Activated gamma-delta T cell treated with anti-CD3 and anti-CD28 coated beads, Interleukin-2, amount 50 U/mL, for 16 hours (primary cell): ENCODE results near the gene HMCN2.

Experiments used
- DNase-seq: peaks from one replicate; pipeline ENCODE4 v3.0.0-alpha.2; 2020; ENCODE audit warnings: low read depth

HMCN2 gene

GRCh38 chr9:130290291-130291181, 25.0 kb downstream of the HMCN2 start:
- no peak for DNase-seq

- DNase-seq, result no peak
These were observed 25.9 kb downstream of the HMCN2 start for GRCh38 chr9:130291474-130291873.

- DNase-seq, result no peak
These were observed 26.5 kb downstream of the HMCN2 start for GRCh38 chr9:130292106-130292505.

- no peak for DNase-seq
These were observed 29.1 kb downstream of the HMCN2 start for GRCh38 chr9:130294664-130295063.

GRCh38 chr9:130295431-130295830, 29.9 kb downstream of the HMCN2 start:
- DNase-seq, result no peak

- no peak for DNase-seq
These were observed 30.6 kb downstream of the HMCN2 start for GRCh38 chr9:130295945-130296782.

GRCh38 chr9:130296783-130297055, 31.2 kb downstream of the HMCN2 start:
- no peak for DNase-seq

GRCh38 chr9:130297371-130297770, 31.8 kb downstream of the HMCN2 start:
- DNase-seq, result no peak

GRCh38 chr9:130298662-130299279, 33.2 kb downstream of the HMCN2 start:
- DNase-seq, result no peak

GRCh38 chr9:130299785-130300615, 34.4 kb downstream of the HMCN2 start:
- DNase-seq, result no peak

GRCh38 chr9:130300739-130301138, 35.2 kb downstream of the HMCN2 start:
- no peak for DNase-seq

GRCh38 chr9:130301483-130302286, 36.1 kb downstream of the HMCN2 start:
- DNase-seq, result no peak

GRCh38 chr9:130302785-130303612, 37.4 kb downstream of the HMCN2 start:
- DNase-seq, result no peak

- DNase-seq, result no peak
These were observed 38.1 kb downstream of the HMCN2 start for GRCh38 chr9:130303613-130304055.

GRCh38 chr9:130304116-130304515, 38.6 kb downstream of the HMCN2 start:
- DNase-seq, result no peak

GRCh38 chr9:130304643-130305042, 39.1 kb downstream of the HMCN2 start:
- no peak for DNase-seq

GRCh38 chr9:130305381-130305780, 39.8 kb downstream of the HMCN2 start:
- no peak for DNase-seq

- no peak for DNase-seq
These were observed 41.5 kb downstream of the HMCN2 start for GRCh38 chr9:130306823-130307666.

- DNase-seq, result no peak
These were observed 42.0 kb downstream of the HMCN2 start for GRCh38 chr9:130307667-130307943.
